Naive B cell (primary cell): ENCODE measurements around the gene SDSL. TPM values are rescaled to one million over a fixed set of nuclear protein-coding genes. Genes with fewer than 3 reads are reported as not detected.

Source experiments
- ATAC-seq, 2 donors: fragments of 150-1000 bp; cut with Tn5 transposase; 2 replicates each; pipeline ENCODE4 v1.10.0; 2021; ENCODE audit warnings: low read depth in 2 of 2, mild to moderate bottlenecking in 2 of 2, moderate library complexity in 2 of 2
- DNase-seq: peaks from one replicate; pipeline ENCODE4 v3.0.0; 2022
- H3K27ac Mint-ChIP-seq, 6 donors: one replicate each; pipeline ENCODE4 v1.8.0; 2020 to 2022; ENCODE audit warnings: mild to moderate bottlenecking in 6 of 6, mixed read lengths in 6 of 6, moderate library complexity in 5 of 6, inconsistent platforms in 2 of 6
- H3K27me3 Mint-ChIP-seq, 3 donors: one replicate each; pipeline ENCODE4 v1.8.0; 2021 to 2022; ENCODE audit warnings: mixed read lengths in 3 of 3, mild to moderate bottlenecking in 1 of 3
- H3K36me3 Mint-ChIP-seq, 2 donors: one replicate each; pipeline ENCODE4 v1.8.0; 2020 to 2022; ENCODE audit warnings: mixed read lengths in 2 of 2, inconsistent platforms in 1 of 2, mild to moderate bottlenecking in 1 of 2
- H3K4me1 Mint-ChIP-seq, 3 donors: one replicate each; pipeline ENCODE4 v1.8.0; 2020 to 2022; ENCODE audit warnings: mixed read lengths in 3 of 3, inconsistent platforms in 1 of 3, mild to moderate bottlenecking in 1 of 3, moderate library complexity in 1 of 3
- H3K4me3 Mint-ChIP-seq, 8 donors: one replicate each; pipeline ENCODE4 v1.8.0; 2020 to 2022; ENCODE audit warnings: mild to moderate bottlenecking in 8 of 8, mixed read lengths in 8 of 8, moderate library complexity in 8 of 8, inconsistent platforms in 2 of 8
- H3K9me3 Mint-ChIP-seq, 7 donors: one replicate each; pipeline ENCODE4 v1.8.0; 2020 to 2022; ENCODE audit warnings: mixed read lengths in 7 of 7, mild to moderate bottlenecking in 5 of 7, inconsistent platforms in 2 of 7, moderate library complexity in 1 of 7
- polyA plus RNA-seq, 6 donors: library from polyadenylated mRNA; unstranded; fragments of 300-500 nt; fragmentation: Illumina TruSeq; gene quantifications; one replicate each; pipeline ENCODE4 v1.2.3, GENCODE V29; 2021; ENCODE audit warnings: low read depth in 6 of 6

Gene SDSL
- polyA plus RNA-seq, 6 donors from 2014 or later = 0.27 to 0.68 TPM; not detected in 4

- H3K36me3 Mint-ChIP-seq = no peaks in the 10 kb centered on the region
- H3K4me3 Mint-ChIP-seq = no peak overlapping the region
- H3K27ac Mint-ChIP-seq = no peak overlapping the region
- no peak for DNase-seq
- H3K4me1 Mint-ChIP-seq = peaks cover 0 to 9% (median 3%) of the 10 kb centered on the region in 3 donors
- ATAC-seq = no peak
- peaks cover 20 to 39% (median 31%) of the 10 kb centered on the region in 3 donors for H3K27me3 Mint-ChIP-seq
- H3K9me3 Mint-ChIP-seq = peaks cover 0 to 2% (median 0%) of the 10 kb centered on the region in 7 donors
Measured at GRCh38 chr12:113452458-113452857, 30.3 kb downstream of the SDSL start.

- Mint-ChIP-seq H3K4me3 (no peak overlapping the region), H3K9me3 (peaks cover 0 to 1% (median 0%) of the 10 kb centered on the region in 7 donors)
- ATAC-seq = no peak
Measured at GRCh38 chr12:113453330-113453729, 31.1 kb downstream of the SDSL start.

GRCh38 chr12:113456199-113456598 is 34.0 kb downstream of the SDSL start:
- Mint-ChIP-seq H3K27me3 (peaks cover 45 to 60% (median 52%) of the 10 kb centered on the region in 3 donors), H3K36me3 (no peaks in the 10 kb centered on the region), H3K9me3 (peaks cover 0 to 1% (median 0%) of the 10 kb centered on the region in 7 donors), H3K4me1 (no peaks in the 10 kb centered on the region), H3K27ac (no peak overlapping the region), H3K4me3 (no peak overlapping the region)
- ATAC-seq (no peak), DNase-seq (no peak)

More at GRCh38 chr12:113453330-113453729, 31.1 kb downstream of the SDSL start:
- peaks cover 26 to 39% (median 31%) of the 10 kb centered on the region in 3 donors for H3K27me3 Mint-ChIP-seq
- H3K4me1 Mint-ChIP-seq = peaks cover 0 to 7% (median 0%) of the 10 kb centered on the region in 3 donors
- no peak overlapping the region for H3K27ac Mint-ChIP-seq
- H3K36me3 Mint-ChIP-seq = no peaks in the 10 kb centered on the region
- DNase-seq = no peak

GRCh38 chr12:113456761-113457160 is 34.6 kb downstream of the SDSL start:
- Mint-ChIP-seq H3K4me3 (no peak overlapping the region), H3K27me3 (peaks cover 50 to 65% (median 58%) of the 10 kb centered on the region in 3 donors)
- no peak for ATAC-seq

GRCh38 chr12:113457185-113457584 is 35.0 kb downstream of the SDSL start:
- H3K4me1 Mint-ChIP-seq = peaks cover 0 to 3% (median under 1%) of the 10 kb centered on the region in 3 donors
- ATAC-seq (no peak), DNase-seq (no peak)
- H3K9me3 Mint-ChIP-seq = peaks cover 0 to 7% (median 0%) of the 10 kb centered on the region in 7 donors
- no peak overlapping the region for H3K27ac Mint-ChIP-seq
- H3K4me3 Mint-ChIP-seq = no peak overlapping the region
- peaks cover 52 to 68% (median 62%) of the 10 kb centered on the region in 3 donors for H3K27me3 Mint-ChIP-seq
- peaks cover 0 to under 1% of the 10 kb centered on the region in 2 donors for H3K36me3 Mint-ChIP-seq

More at GRCh38 chr12:113456761-113457160, 34.6 kb downstream of the SDSL start:
- no peak for DNase-seq
- Mint-ChIP-seq H3K4me1 (no peaks in the 10 kb centered on the region), H3K9me3 (peaks cover 0 to 3% (median 0%) of the 10 kb centered on the region in 7 donors), H3K27ac (no peak overlapping the region), H3K36me3 (no peaks in the 10 kb centered on the region)

GRCh38 chr12:113457710-113458109 is 35.5 kb downstream of the SDSL start:
- H3K27ac Mint-ChIP-seq = no peak overlapping the region
- DNase-seq = no peak
- peaks cover 0 to 6% of the 10 kb centered on the region in 2 donors for H3K36me3 Mint-ChIP-seq
- peaks cover 57 to 73% (median 67%) of the 10 kb centered on the region in 3 donors for H3K27me3 Mint-ChIP-seq
- peaks cover 0 to 7% (median 0%) of the 10 kb centered on the region in 7 donors for H3K9me3 Mint-ChIP-seq
- ATAC-seq = no peak
- no peak overlapping the region for H3K4me3 Mint-ChIP-seq
- peaks cover 4 to 8% (median 5%) of the 10 kb centered on the region in 3 donors for H3K4me1 Mint-ChIP-seq

GRCh38 chr12:113459981-113460380 is 37.8 kb downstream of the SDSL start:
- Mint-ChIP-seq H3K27me3 (peaks cover 71 to 89% (median 86%) of the 10 kb centered on the region in 3 donors), H3K27ac (no peak overlapping the region), H3K36me3 (peaks cover 5 to 17% of the 10 kb centered on the region in 2 donors), H3K4me1 (peaks cover 17 to 23% (median 23%) of the 10 kb centered on the region in 3 donors), H3K4me3 (peak overlapping the region in 1 of 8 donors; percentile 57), H3K9me3 (peaks cover 0 to 12% (median 3%) of the 10 kb centered on the region in 7 donors)
- ATAC-seq (no peak), DNase-seq (no peak)

- Mint-ChIP-seq H3K27me3 (peaks cover 70 to 91% (median 88%) of the 10 kb centered on the region in 3 donors), H3K9me3 (peaks cover 0 to 12% (median 3%) of the 10 kb centered on the region in 7 donors), H3K27ac (peak overlapping the region in 1 of 6 donors; percentile 82), H3K4me3 (peak overlapping the region in 6 of 8 donors; percentile 21 to 88 (median 53)), H3K4me1 (peaks cover 22 to 30% (median 25%) of the 10 kb centered on the region in 3 donors), H3K36me3 (peaks cover 6 to 17% of the 10 kb centered on the region in 2 donors)
- no peak for DNase-seq
- no peak for ATAC-seq
Measured at GRCh38 chr12:113461666-113462065, 39.5 kb downstream of the SDSL start.

GRCh38 chr12:113462117-113462774 is 40.1 kb downstream of the SDSL start:
- ATAC-seq (peak; percentile 61 to 64), DNase-seq (peak; percentile 53)
- Mint-ChIP-seq H3K36me3 (peaks cover 9 to 17% of the 10 kb centered on the region in 2 donors), H3K4me1 (peaks cover 25 to 34% (median 30%) of the 10 kb centered on the region in 3 donors), H3K4me3 (peak overlapping the region; percentile 66 to 95 (median 88)), H3K9me3 (peaks cover 0 to 12% (median 4%) of the 10 kb centered on the region in 7 donors), H3K27ac (peak overlapping the region in 2 of 6 donors; percentile 44 to 65), H3K27me3 (peaks cover 68 to 90% (median 88%) of the 10 kb centered on the region in 3 donors)

- Mint-ChIP-seq H3K9me3 (peaks cover 0 to 12% (median 4%) of the 10 kb centered on the region in 7 donors), H3K27ac (peak overlapping the region in 1 of 6 donors; percentile 96), H3K27me3 (peaks cover 62 to 90% (median 82%) of the 10 kb centered on the region in 3 donors), H3K36me3 (peaks cover 9 to 17% of the 10 kb centered on the region in 2 donors), H3K4me3 (peak overlapping the region; percentile 53 to 90 (median 82)), H3K4me1 (peaks cover 25 to 37% (median 30%) of the 10 kb centered on the region in 3 donors)
- peak in 1 of 2 donors; percentile 14 for ATAC-seq
- DNase-seq = no peak
Measured at GRCh38 chr12:113462998-113463745, 41.0 kb downstream of the SDSL start.

- Mint-ChIP-seq H3K9me3 (peaks cover 0 to 12% (median 4%) of the 10 kb centered on the region in 7 donors), H3K27ac (peak overlapping the region in 4 of 6 donors; percentile 16 to 96 (median 82)), H3K4me1 (peaks cover 25 to 40% (median 36%) of the 10 kb centered on the region in 3 donors), H3K36me3 (peaks cover 9 to 17% of the 10 kb centered on the region in 2 donors), H3K27me3 (peaks cover 62 to 90% (median 82%) of the 10 kb centered on the region in 3 donors), H3K4me3 (peak overlapping the region; percentile 53 to 90 (median 82))
- no peak for ATAC-seq
- DNase-seq = no peak
Measured at GRCh38 chr12:113463746-113464451, 41.7 kb downstream of the SDSL start.

GRCh38 chr12:113464452-113464775 is 42.2 kb downstream of the SDSL start:
- peaks cover 0 to 12% (median 4%) of the 10 kb centered on the region in 7 donors for H3K9me3 Mint-ChIP-seq
- no peak for ATAC-seq
- H3K4me3 Mint-ChIP-seq = peak overlapping the region in 7 of 8 donors; percentile 32 to 86 (median 66)
- H3K4me1 Mint-ChIP-seq = peaks cover 25 to 40% (median 36%) of the 10 kb centered on the region in 3 donors
- H3K36me3 Mint-ChIP-seq = peaks cover 9 to 17% of the 10 kb centered on the region in 2 donors
- peak overlapping the region in 1 of 6 donors; percentile 28 for H3K27ac Mint-ChIP-seq
- DNase-seq = no peak
- H3K27me3 Mint-ChIP-seq = peaks cover 57 to 90% (median 82%) of the 10 kb centered on the region in 3 donors
